RCC 7860 (cell line): ENCODE results near the gene PPM1M.

Source experiments
- DNase-seq: peaks from one replicate; pipeline ENCODE4 v3.0.0-alpha.2; 2015; ENCODE audit warnings: low spot score
- FAIRE-seq: peaks from 2 replicates; lab custom pipeline; 2012; peaks lifted over from hg19 to GRCh38; lab: Jason Lieb, UNC

PPM1M gene

DNA sequence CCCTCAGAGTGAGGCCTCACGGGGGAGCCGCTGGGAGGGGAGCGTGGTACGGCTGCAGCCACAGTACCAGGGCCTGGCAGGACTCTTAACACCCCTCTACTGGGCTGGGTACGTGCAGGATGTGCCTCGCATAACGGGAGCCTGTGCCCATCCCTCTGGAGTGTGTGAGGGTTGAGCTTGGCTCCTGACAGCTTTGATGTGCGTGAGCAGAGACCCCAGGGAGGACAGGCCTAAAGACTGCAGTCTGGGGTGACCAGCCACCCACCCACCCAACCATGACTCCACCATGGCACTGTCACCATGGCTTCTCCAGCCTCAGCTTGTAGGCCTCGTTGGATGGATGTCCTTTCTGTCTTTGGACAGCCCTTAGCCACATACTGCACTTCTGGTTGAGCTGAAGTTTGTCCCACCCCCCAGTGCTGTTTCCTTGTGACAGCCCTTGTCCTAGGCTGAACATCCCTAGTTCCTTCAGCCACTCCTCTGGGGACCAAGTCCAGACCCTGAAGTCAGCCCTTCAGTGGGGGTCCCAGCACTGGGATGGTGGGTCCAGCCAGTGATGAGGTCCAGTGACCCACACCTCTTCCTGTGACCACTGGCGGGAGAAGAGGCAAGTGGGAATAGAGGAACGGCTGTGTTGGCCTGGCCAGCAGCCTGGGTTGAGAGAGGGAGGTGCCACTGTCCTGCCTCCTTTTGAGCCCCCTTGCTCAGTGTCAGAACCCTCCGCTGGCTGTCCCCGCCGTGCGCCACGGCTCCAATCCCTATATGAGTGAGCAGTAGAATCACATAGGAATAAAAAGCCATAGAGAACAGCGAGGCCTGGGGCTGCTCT lies 48.1 kb downstream of the PPM1M start:
- DNase-seq (no peak), FAIRE-seq (no peak)

DNA sequence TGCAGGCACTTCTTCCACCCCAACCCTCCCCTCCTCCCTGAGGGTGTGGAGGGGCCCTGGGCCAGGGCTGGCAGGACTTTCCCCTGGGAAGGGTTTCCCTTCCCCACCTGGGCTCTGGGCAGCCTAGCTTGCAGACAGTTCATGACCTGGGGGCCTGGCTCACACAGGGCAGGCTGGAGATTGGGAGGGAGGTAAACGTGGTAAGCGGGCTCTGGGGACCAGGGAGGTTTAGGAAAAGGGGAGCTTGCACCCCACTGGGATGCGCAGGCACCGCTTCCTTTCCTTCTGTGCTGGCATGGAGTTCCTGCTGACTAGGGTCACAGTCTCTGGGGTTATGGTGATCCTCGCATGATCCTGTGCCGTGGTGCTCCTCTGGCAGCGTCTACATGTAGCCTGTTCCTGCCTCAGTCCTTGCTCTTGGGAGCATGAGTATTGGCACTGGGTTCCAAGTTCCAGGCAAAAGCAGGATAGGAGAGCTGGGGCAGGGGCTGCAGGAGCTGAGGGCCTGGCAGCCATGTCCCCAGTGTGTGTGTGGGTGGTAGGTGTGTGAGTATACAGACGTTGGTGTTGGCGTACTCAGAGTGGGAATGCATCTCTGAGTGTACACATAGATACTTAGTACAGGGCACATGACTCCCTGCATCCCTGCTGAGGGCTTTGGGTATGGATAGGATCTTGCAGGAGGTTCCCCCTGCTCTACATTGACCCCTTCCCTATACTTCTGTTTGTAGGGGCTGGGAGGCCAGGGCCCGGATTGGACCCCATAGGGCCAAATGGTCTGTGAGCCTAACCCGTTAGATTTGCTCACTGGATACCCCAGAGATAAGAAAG lies 49.0 kb downstream of the PPM1M start:
- DNase-seq (no peak), FAIRE-seq (no peak)

DNA sequence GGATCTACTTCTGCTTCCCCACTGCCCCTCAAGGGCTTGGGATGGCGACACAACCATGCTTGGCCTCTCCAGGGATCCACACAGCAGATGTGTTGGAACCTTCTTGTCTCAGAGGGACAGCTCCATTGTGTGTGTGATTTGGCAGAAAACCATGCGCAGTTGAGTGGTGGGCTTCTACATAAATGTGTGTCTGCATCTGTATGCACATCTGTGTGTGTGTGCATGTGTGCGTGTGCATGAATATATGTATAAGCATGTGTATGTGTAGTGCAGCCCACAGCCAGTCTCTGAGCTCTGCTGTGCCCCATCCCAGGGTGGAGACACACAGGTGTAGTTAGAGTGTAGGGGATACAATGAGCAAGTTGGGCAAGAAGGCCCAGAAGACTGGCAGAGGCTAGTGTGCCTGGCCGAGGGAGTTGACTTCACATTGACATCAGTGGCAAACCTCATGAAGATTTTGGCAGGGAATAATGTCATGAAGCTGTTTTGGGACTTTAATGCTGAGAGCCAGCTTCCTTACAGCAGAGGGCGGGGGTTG lies 50.2 kb downstream of the PPM1M start:
- DNase-seq (no peak), FAIRE-seq (no peak)

DNA sequence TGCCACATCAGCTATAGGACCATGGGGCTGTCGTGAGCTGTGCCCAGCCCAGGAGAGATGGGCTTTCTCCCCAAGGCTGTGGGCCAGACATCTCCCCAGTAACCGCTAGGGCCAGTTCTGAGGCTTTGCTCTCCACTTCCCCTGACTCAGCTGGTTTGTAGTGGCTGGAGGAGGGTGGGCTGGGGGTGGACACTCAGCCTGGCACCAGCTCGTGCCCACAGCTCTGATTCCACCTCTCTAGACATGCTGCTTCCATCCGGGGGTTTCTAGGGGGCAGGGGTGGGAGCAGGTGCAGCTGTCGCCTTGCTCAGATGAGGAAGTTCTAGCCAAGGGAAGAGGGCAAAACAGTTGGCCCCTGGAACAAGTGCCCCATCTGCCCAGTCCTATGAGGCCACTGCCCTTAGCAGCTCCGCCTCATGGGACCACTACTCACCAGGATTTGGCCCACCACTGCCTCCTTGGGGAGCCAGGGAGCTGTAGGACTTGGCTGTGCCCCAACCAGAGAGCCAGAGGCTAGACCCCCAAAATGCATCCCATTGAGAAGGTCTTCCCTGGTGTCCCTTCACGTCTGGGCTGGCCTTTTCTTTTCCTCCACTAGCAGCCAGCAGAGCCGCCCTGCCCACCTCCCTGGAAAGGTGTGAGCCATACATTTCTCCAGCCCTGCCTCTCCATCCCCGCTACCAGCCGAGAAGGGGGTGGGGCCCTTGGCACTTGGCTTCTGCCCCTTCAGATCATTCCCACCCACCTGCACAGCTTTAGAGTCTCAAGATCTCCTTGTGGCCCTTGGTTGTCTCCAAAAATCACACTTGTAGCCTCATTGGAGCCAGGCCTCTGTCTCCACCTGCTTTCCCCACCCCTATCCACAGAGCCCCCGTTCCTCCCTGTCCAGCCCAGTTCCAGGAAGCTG lies 51.9 kb downstream of the PPM1M start:
- FAIRE-seq: no peak
- no peak for DNase-seq

DNA sequence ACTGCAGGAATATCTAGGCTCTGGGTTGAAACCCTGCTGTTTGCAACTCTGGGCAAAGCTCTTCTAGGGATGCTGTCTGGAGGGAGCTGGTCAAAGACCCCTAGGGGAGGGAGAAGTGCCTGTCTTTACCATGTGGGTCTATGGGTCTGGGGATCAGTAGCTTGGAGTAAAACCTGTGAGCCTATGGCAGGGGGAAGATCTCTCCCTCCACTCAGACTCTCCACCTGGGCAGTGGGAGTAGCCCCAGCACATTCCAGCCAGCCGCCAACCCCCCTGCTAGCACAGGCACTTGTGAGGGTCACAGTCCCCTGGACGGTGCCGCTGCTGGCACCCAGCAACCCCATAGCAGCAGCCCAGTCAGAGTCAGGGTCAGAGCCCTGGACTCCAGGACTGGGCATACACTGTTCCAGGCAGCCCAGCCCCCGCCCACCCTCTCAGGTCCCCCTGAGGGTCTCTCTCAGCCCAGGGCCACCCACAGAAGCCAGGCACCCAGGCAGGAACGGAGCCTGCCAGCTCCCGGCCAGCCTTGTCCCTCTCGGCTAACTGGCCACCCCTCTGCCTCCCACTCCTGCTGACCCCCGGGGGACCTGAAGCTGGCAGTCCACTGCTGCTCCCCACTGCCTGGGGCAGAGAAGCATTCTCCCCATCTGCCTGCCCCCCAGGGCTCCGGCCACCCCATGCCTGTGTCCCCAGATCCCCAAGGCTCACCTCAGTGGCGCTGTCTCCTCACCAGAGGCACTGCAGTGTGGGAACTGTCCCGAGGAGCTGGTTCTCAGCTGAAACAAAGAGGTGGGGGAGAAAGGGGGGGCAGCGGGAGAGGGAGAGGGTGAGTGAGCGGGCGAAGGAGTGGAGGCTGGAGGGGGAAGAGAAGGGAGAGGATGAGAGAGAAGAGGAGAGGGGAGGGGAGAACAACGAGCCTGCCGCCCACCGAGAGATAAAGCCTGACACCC lies 52.9 kb downstream of the PPM1M start:
- no peak for DNase-seq
- FAIRE-seq: no peak

DNA sequence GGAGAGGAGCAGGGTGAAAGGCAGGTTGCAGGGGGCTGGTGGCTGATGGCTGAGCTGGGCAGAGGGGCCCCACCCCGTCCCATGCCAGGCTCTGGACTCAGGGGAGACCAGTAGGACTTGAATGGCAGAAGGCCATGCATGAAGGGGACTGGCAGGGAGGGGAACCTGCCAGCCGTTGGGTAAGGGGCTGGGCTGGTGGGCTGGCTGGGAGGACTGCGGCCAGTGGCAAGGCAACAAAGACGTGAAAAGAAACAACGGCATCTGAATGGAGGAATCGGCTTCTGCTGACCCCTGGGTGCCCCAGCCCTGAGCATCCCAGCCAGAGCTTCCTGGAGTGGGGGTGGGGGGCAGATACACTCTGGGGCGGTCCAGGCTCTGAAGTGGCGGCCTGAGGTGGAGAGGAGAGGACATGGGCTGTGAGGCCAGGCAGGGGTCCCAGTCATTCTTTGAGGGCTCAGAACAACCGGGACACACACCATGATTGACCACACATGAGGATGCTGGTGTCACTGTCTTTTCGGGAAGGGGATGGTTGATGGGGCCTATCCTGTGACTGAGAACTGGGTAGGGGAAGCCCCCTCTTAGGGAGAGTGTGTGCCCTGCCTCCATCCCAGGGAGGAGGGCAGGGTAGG lies 53.8 kb downstream of the PPM1M start:
- DNase-seq: no peak
- FAIRE-seq: no peak
